Hepatocyte (in vitro differentiated cells): ENCODE measurements around the gene CAVIN1. TPM values are rescaled to one million over a fixed set of nuclear protein-coding genes. Genes with fewer than 3 reads are reported as not detected.
"Not testable (repeated sequence)": the region's sequence is repeated elsewhere in the genome, so short reads cannot be mapped to it uniquely, and the experiment has no call there.

Experiments used
- DNase-seq: peaks from one replicate; pipeline ENCODE4 v3.0.0-alpha.2; 2016; ENCODE audit warnings: low spot score
- H2AFZ ChIP-seq: fragments of 200-600 bp; sonication (generic); 2 replicates; pipeline ENCODE4 v1.6.0; 2016; ENCODE audit warnings: antibody characterized with exemption, mild to moderate bottlenecking
- H3K27ac ChIP-seq: fragments of 200-600 bp; sonication (generic); 2 replicates; pipeline ENCODE4 v1.5.1; 2016; ENCODE audit warnings: mild to moderate bottlenecking
- H3K27me3 ChIP-seq: fragments of 200-600 bp; sonication (generic); 2 replicates; pipeline ENCODE4 v1.6.1; 2016
- H3K36me3 ChIP-seq: fragments of 200-600 bp; sonication (generic); replicated peaks from 2 replicates; pipeline ENCODE4 v1.5.1; 2016; ENCODE audit warnings: low read depth; ENCODE audit not compliant: insufficient read depth
- H3K4me1 ChIP-seq: fragments of 200-600 bp; sonication (generic); 2 replicates; pipeline ENCODE4 v1.5.1; 2016; ENCODE audit warnings: mild to moderate bottlenecking, moderate library complexity; ENCODE audit not compliant: insufficient read depth
- H3K4me2 ChIP-seq: fragments of 200-600 bp; sonication (generic); 2 replicates; pipeline ENCODE4 v1.6.0; 2016
- H3K4me3 ChIP-seq: fragments of 200-600 bp; sonication (generic); 2 replicates; pipeline ENCODE4 v1.5.1; 2016; ENCODE audit warnings: mild to moderate bottlenecking
- H3K79me2 ChIP-seq: fragments of 200-600 bp; sonication (generic); 2 replicates; pipeline ENCODE4 v1.6.0; 2017; ENCODE audit warnings: mild to moderate bottlenecking
- H3K9me2 ChIP-seq: fragments of 200-600 bp; sonication (generic); replicated peaks from 2 replicates; pipeline ENCODE4 v1.6.0; 2017; ENCODE audit warnings: mild to moderate bottlenecking; ENCODE audit not compliant: insufficient read depth
- H3K9me3 ChIP-seq: fragments of 200-600 bp; sonication (generic); 2 replicates; pipeline ENCODE4 v1.5.1; 2016; ENCODE audit warnings: low read depth, mild to moderate bottlenecking
- H4K20me1 ChIP-seq: fragments of 200-600 bp; sonication (generic); 2 replicates; pipeline ENCODE4 v1.6.0; 2016; ENCODE audit warnings: mild to moderate bottlenecking; ENCODE audit not compliant: insufficient read depth, poor library complexity, severe bottlenecking
- EZH2 ChIP-seq: fragments of 200-600 bp; sonication (generic); IDR thresholded peaks from 2 replicates; pipeline ENCODE4 v1.6.1; 2016; ENCODE audit warnings: antibody characterized with exemption, mild to moderate bottlenecking, borderline replicate concordance
- EZH2phosphoT487 ChIP-seq: fragments of 200-600 bp; sonication (generic); IDR thresholded peaks from one replicate; pipeline ENCODE4 v1.6.1; 2018; ENCODE audit warnings: antibody characterized with exemption, mild to moderate bottlenecking, low read depth, moderate library complexity; ENCODE audit not compliant: unreplicated experiment, severe bottlenecking
- WGBS: methylation state at CpG from one replicate; pipeline ENCODE4 v1.1.6; 2016; ENCODE audit warnings: low lambda C conversion rate; ENCODE audit errors: missing lambda C conversion rate; 5-methylcytosine and 5-hydroxymethylcytosine counted together
- polyA plus RNA-seq: library from polyadenylated mRNA; unstranded; fragments of >200 nt; fragmentation: Nextera tagmentation; extraction: Ambion mirVana; gene quantifications from 2 replicates; pipeline ENCODE4 v1.2.1, GENCODE V29; 2016
- total RNA-seq: library from RNA; depleted of rRNA; stranded (reverse); fragments of >200 nt; gene quantifications from 2 replicates; pipeline ENCODE4 v1.2.3, GENCODE V29; 2014
- TF ChIP-seq, protein P1 (sequence below): fragments of 200-600 bp; sonication (generic); IDR thresholded peaks from 2 replicates; pipeline ENCODE4 v1.5.1; 2016; ENCODE audit warnings: antibody characterized with exemption, mild to moderate bottlenecking; ENCODE audit not compliant: poor library complexity

CAVIN1 gene
- total and polyA plus RNA-seq, 2 experiments from 2014 or later = 85.8 to 111 TPM

DNA sequence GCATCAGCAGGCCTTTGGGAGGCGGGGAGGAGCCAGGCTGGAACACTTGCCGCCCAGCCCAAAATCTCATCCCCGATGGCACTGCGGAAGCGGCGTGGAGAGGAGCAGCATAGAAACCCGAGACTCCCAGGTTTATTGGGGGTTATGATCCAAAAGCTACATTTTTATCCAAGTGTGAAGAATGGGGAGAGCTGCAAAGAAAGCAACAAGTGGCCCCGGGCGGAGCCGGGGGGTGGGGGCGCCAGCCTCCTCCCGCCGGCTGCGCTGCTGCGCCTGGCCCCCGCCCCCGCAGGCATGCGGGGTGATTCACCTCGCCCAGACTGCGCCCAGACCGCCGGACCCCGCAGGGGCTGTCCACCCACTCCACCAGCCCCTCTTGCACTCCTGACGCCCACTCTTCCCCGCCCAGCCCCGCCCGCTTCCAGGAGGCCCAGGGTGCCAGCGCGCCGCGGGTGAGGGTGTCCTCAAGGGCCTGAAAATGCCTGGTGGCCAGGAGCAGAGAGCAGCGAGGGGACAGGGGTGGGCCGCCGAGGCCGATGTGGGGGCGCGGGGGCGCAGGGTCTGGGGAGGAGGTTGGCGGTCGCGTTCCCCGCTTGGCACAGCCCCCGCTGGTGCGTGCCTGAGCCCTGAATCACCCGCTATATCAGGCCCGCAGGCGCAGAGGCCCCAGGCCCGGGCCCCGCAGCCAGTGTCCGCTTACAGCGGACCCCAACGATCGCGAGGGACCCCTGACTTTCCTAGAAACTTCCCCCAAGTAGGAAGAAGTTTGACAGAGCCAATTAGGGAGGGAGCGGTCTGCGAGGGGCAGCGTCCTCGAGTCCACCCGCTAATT, 1.3 kb downstream of the CAVIN1 start:
- 6% methylated on average over 36 of the region's 59 CpGs for WGBS
- H3K79me2 ChIP-seq = peaks cover 36% of the 10 kb centered on the region

DNA sequence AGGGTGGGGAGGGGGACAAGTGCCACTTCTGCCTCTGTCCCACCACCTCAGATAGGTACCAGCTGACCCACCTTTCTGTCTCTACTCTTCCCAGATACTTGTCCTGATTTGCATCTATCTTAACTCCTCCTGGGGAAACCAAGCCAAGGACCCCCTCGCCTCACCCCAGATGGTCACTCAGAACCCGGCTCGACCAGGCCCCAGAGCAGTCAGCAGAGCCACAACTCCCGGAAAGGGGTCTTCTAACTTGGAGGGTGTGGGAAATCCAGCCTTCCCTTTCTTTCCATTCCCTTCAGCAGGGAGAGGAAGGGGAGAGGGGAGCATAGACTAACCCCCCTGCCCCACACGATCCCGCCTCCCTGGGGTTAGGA, 1.9 kb downstream of the CAVIN1 start:
- Histone ChIP-seq H3K9me2 (no peaks in the 10 kb centered on the region), H3K9me3 (no peaks in the 10 kb centered on the region), H3K4me1 (peaks cover 16% of the 10 kb centered on the region), H3K4me2 (peak overlapping the region; percentile 83), H3K79me2 (peaks cover 36% of the 10 kb centered on the region), H3K36me3 (no peaks in the 10 kb centered on the region), H3K4me3 (peak overlapping the region; percentile 77), H3K27ac (peak overlapping the region; percentile 16), H3K27me3 (no peaks in the 10 kb centered on the region), H4K20me1 (peaks cover 9% of the 10 kb centered on the region), H2AFZ (no peak overlapping the region)
- WGBS = 58% methylated on average over 6 of the region's 6 CpGs
- no peak for DNase-seq
- no peak for TF ChIP-seq EZH2phosphoT487
- no peak for TF ChIP-seq EZH2
- TF ChIP-seq, protein P1, sequence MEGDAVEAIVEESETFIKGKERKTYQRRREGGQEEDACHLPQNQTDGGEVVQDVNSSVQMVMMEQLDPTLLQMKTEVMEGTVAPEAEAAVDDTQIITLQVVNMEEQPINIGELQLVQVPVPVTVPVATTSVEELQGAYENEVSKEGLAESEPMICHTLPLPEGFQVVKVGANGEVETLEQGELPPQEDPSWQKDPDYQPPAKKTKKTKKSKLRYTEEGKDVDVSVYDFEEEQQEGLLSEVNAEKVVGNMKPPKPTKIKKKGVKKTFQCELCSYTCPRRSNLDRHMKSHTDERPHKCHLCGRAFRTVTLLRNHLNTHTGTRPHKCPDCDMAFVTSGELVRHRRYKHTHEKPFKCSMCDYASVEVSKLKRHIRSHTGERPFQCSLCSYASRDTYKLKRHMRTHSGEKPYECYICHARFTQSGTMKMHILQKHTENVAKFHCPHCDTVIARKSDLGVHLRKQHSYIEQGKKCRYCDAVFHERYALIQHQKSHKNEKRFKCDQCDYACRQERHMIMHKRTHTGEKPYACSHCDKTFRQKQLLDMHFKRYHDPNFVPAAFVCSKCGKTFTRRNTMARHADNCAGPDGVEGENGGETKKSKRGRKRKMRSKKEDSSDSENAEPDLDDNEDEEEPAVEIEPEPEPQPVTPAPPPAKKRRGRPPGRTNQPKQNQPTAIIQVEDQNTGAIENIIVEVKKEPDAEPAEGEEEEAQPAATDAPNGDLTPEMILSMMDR = no peak

More for the DNA sequence above, 1.3 kb downstream of the CAVIN1 start:
- Histone ChIP-seq H3K9me2 (no peaks in the 10 kb centered on the region), H3K4me1 (peaks cover 16% of the 10 kb centered on the region), H3K4me3 (peak overlapping the region; percentile 77), H3K4me2 (peak overlapping the region; percentile 83), H3K36me3 (no peaks in the 10 kb centered on the region), H3K27ac (peak overlapping the region; percentile 83), H2AFZ (peak overlapping the region; percentile 37), H3K9me3 (no peaks in the 10 kb centered on the region), H3K27me3 (no peaks in the 10 kb centered on the region), H4K20me1 (peaks cover 9% of the 10 kb centered on the region)
- TF ChIP-seq, protein P1 = no peak
- TF ChIP-seq EZH2phosphoT487 (no peak), EZH2 (no peak)
- DNase-seq = peak; percentile 68

DNA sequence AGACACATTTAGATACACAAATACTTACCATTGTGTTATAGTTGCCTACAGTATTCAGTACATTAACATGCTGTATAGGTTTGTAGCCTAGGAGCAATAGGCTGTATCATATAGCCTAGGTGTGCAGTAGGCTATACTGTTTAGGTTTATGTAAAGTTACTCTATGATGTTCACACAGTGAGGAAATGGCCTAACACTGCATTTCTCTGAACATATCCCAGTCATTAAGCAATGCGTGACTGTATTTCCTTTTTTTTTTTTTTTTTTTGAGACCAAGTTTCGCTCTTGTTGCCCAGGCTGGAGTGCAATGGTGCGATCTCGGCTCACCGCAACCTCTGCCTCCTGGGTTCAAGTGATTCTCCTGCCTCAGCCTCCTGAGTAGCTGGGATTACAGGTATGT, 5.1 kb downstream of the CAVIN1 start:
- not testable (repeated sequence) for H3K27ac ChIP-seq, H2AFZ ChIP-seq, H3K9me3 ChIP-seq, H3K9me2 ChIP-seq, H3K27me3 ChIP-seq, H3K4me2 ChIP-seq, DNase-seq, H3K4me3 ChIP-seq, H3K36me3 ChIP-seq
- WGBS = 99% methylated on average over 5 of the region's 5 CpGs
- Histone ChIP-seq H3K4me1 (peaks cover 10% of the 10 kb centered on the region), H3K79me2 (peaks cover 48% of the 10 kb centered on the region), H4K20me1 (peaks cover 12% of the 10 kb centered on the region)

DNA sequence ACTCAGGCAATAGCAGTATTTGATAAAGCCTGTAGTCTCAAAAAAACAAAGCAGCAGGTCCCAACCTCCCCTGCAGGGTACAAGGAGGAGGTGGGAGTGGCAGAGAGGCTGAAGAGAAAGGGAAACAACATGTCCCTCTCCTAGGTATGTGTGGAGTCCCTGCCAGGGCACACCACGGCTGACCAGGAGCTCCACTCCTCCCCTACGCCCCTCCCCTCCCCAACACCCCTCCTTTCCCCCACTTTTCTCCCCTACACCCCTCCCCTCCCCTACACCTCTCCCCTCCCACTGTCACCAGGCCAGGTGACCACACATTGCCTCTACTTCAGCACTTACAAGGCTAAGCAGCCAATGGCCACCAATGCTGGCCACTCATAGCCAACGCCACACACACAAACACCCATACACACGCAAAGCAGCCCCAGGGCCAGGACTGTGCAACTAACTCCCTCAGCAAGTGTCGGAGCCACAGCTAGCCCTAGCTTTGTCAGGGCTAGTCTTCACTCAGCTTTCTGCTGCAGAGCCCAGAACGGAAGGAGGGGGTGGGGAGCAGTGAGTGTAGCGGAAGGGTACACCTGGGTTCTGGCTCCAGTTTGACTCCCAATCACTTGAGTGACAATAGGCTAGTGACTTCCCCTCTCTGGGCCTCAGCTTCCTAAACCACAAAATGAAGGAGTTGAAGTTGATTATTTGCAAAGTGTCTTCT, 8.2 kb downstream of the CAVIN1 start:
- Histone ChIP-seq H3K4me1 (no peaks in the 10 kb centered on the region), H3K9me3 (no peaks in the 10 kb centered on the region), H2AFZ (no peak overlapping the region), H3K9me2 (no peaks in the 10 kb centered on the region), H3K4me3 (no peak overlapping the region), H3K4me2 (no peak overlapping the region), H3K27ac (no peak overlapping the region), H3K79me2 (peaks cover 26% of the 10 kb centered on the region), H4K20me1 (peaks cover 6% of the 10 kb centered on the region), H3K36me3 (no peaks in the 10 kb centered on the region), H3K27me3 (no peaks in the 10 kb centered on the region)
- DNase-seq = no peak
- TF ChIP-seq, protein P1 = no peak
- TF ChIP-seq EZH2 (no peak), EZH2phosphoT487 (no peak)
- 92% methylated on average over 5 of the region's 7 CpGs for WGBS
